ENCODE data around the gene LARGE1.

Gene LARGE1

DNA sequence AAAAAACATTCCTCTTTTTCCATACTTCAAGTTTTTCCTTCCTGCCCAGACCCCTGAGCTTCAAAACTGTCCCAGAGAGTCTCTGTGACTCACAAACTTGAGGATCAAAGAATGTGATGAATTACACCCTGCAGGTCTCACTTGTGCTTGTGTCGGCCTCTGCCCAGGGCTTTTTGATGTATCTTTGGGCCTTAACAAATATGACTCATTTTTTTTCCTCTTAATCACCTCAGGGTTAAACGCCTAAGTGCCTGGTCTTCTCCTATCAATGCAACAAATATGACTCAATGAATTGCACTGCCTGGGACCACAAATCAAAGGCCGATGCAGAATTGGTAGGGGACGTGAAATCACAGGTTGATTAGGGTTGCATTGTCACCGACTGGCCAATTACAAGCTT is 267.7 kb downstream of the LARGE1 start:
- no peak for TF ChIP-seq GABPA (IDR thresholded peaks at IDR 0.05; ENCODE audit: low read depth)
- no peak for TF ChIP-seq POLR2AphosphoS5 (IDR thresholded peaks at IDR 0.05; ENCODE audit: low read depth)
- TF ChIP-seq, protein P1, sequence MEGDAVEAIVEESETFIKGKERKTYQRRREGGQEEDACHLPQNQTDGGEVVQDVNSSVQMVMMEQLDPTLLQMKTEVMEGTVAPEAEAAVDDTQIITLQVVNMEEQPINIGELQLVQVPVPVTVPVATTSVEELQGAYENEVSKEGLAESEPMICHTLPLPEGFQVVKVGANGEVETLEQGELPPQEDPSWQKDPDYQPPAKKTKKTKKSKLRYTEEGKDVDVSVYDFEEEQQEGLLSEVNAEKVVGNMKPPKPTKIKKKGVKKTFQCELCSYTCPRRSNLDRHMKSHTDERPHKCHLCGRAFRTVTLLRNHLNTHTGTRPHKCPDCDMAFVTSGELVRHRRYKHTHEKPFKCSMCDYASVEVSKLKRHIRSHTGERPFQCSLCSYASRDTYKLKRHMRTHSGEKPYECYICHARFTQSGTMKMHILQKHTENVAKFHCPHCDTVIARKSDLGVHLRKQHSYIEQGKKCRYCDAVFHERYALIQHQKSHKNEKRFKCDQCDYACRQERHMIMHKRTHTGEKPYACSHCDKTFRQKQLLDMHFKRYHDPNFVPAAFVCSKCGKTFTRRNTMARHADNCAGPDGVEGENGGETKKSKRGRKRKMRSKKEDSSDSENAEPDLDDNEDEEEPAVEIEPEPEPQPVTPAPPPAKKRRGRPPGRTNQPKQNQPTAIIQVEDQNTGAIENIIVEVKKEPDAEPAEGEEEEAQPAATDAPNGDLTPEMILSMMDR (IDR thresholded peaks at IDR 0.05; ENCODE audit: insufficient read depth, low read length): no peak
- TF ChIP-seq, protein P2, sequence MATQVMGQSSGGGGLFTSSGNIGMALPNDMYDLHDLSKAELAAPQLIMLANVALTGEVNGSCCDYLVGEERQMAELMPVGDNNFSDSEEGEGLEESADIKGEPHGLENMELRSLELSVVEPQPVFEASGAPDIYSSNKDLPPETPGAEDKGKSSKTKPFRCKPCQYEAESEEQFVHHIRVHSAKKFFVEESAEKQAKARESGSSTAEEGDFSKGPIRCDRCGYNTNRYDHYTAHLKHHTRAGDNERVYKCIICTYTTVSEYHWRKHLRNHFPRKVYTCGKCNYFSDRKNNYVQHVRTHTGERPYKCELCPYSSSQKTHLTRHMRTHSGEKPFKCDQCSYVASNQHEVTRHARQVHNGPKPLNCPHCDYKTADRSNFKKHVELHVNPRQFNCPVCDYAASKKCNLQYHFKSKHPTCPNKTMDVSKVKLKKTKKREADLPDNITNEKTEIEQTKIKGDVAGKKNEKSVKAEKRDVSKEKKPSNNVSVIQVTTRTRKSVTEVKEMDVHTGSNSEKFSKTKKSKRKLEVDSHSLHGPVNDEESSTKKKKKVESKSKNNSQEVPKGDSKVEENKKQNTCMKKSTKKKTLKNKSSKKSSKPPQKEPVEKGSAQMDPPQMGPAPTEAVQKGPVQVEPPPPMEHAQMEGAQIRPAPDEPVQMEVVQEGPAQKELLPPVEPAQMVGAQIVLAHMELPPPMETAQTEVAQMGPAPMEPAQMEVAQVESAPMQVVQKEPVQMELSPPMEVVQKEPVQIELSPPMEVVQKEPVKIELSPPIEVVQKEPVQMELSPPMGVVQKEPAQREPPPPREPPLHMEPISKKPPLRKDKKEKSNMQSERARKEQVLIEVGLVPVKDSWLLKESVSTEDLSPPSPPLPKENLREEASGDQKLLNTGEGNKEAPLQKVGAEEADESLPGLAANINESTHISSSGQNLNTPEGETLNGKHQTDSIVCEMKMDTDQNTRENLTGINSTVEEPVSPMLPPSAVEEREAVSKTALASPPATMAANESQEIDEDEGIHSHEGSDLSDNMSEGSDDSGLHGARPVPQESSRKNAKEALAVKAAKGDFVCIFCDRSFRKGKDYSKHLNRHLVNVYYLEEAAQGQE (IDR thresholded peaks at IDR 0.05; ENCODE audit: insufficient replicate concordance, low read depth): no peak
- TF ChIP-seq SPI1 (IDR thresholded peaks at IDR 0.05; ENCODE audit: borderline replicate concordance, low read depth): no peak
- no peak overlapping the region for H3K4me3 ChIP-seq (replicated peaks; ENCODE audit: insufficient read depth, low read length)
- no peaks in the 10 kb centered on the region for H3K27me3 ChIP-seq (ENCODE audit: insufficient read depth, poor library complexity, severe bottlenecking)
- no peak for DNase-seq (ENCODE audit: low read depth in 1 of 2, low spot score in 1 of 2)
- no peak overlapping the region for H3K27ac ChIP-seq (replicated peaks)

DNA sequence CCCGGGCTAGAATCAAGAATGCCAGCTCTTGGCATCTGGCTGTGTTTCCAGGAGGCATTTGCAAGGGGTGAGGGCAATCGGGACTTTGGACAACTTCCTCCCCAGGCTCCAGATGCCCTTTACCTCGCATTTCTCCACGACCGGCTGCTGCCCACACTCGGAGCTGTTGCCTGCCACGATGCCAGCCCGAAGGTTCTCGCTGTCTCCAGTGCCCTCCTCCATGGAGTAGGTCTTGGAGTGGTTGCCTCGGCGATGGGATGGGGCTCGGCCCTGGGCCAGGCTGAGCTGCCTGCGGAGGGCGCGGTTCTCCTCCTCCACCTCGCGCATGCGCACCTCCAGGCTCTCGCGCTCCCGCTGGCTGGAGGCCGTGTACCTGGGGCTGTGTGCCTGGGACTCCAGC is 270.0 kb downstream of the LARGE1 start:
- Histone ChIP-seq H3K27me3 (ENCODE audit: insufficient read depth, poor library complexity, severe bottlenecking) (no peaks in the 10 kb centered on the region), H3K27ac (replicated peaks) (no peak overlapping the region), H3K4me3 (replicated peaks; ENCODE audit: insufficient read depth, low read length) (no peak overlapping the region)
- no peak for TF ChIP-seq GABPA (IDR thresholded peaks at IDR 0.05; ENCODE audit: low read depth)
- no peak for TF ChIP-seq POLR2AphosphoS5 (IDR thresholded peaks at IDR 0.05; ENCODE audit: low read depth)
- TF ChIP-seq, protein P1 (IDR thresholded peaks at IDR 0.05; ENCODE audit: insufficient read depth, low read length): no peak
- no peak for TF ChIP-seq SPI1 (IDR thresholded peaks at IDR 0.05; ENCODE audit: borderline replicate concordance, low read depth)
- TF ChIP-seq, protein P2 (IDR thresholded peaks at IDR 0.05; ENCODE audit: insufficient replicate concordance, low read depth): no peak
- no peak for DNase-seq (ENCODE audit: low read depth in 1 of 2, low spot score in 1 of 2)

DNA sequence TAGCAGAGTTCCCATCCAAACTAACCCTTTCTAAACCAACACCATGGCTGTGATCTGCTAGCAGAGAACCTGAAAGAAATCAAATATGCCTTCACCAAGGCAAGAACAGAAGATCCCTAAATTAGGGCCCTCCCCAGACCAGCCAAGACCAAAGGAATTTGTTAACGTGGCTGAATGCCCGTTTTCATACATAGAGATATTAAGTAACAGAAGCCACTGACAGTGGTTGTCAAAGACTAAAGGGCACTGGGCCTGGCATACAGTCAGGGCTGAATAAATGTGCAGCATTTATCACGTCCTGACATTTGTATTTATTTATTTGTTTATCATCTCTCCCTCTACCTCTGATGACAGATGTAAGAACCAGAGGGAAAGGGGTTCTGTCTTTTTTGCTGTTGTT is 271.8 kb downstream of the LARGE1 start:
- Histone ChIP-seq H3K27ac (replicated peaks) (no peak overlapping the region), H3K4me3 (replicated peaks; ENCODE audit: insufficient read depth, low read length) (no peak overlapping the region), H3K27me3 (ENCODE audit: insufficient read depth, poor library complexity, severe bottlenecking) (no peaks in the 10 kb centered on the region)
- DNase-seq (ENCODE audit: low read depth in 1 of 2, low spot score in 1 of 2): no peak
- TF ChIP-seq, protein P2 (IDR thresholded peaks at IDR 0.05; ENCODE audit: insufficient replicate concordance, low read depth): no peak
- TF ChIP-seq, protein P1 (IDR thresholded peaks at IDR 0.05; ENCODE audit: insufficient read depth, low read length): no peak
- TF ChIP-seq GABPA (IDR thresholded peaks at IDR 0.05; ENCODE audit: low read depth): no peak
- TF ChIP-seq POLR2AphosphoS5 (IDR thresholded peaks at IDR 0.05; ENCODE audit: low read depth): no peak
- no peak for TF ChIP-seq SPI1 (IDR thresholded peaks at IDR 0.05; ENCODE audit: borderline replicate concordance, low read depth)
